Panc1 (cell line): ENCODE measurements around the gene NOVA1. TPM values are rescaled to one million over a fixed set of nuclear protein-coding genes. Genes with fewer than 3 reads are reported as not detected.

ENCODE experiments used
- ATAC-seq: fragments of 200-7000 bp; cut with Tn5 transposase; 2 replicates; pipeline ENCODE4 v1.9.1; 2020; ENCODE audit warnings: mild to moderate bottlenecking, moderate library complexity
- BruUV-seq: library from RNA; stranded (reverse); fragments of 400-500 nt; replicated peaks from 2 replicates; lab custom pipeline; 2021; lab: Mats Ljungman, UMichigan
- CTCF ChIA-PET: fragments of 300-600 bp; sonication (Branson Sonifier 250); formaldehyde crosslinking; loops from one replicate; lab custom pipeline; 2022; ENCODE audit warnings: antibody characterized with exemption; lab: Charles Lee
- POLR2A ChIA-PET: fragments of 300-600 bp; sonication (Branson Sonifier 250); formaldehyde crosslinking; loops from one replicate; lab custom pipeline; 2022; ENCODE audit warnings: antibody characterized with exemption; lab: Charles Lee
- DNase-seq: peaks from one replicate; pipeline ENCODE4 v3.0.0-alpha.2; 2010; ENCODE audit warnings: low read depth, low spot score
- H3K27ac ChIP-seq: 2 replicates; pipeline ENCODE4 v1.5.1; 2011; ENCODE audit warnings: mild to moderate bottlenecking, low read length, inconsistent platforms
- H3K27me3 ChIP-seq: fragments of 200-500 bp; sonication (Bioruptor generic); 2 replicates; pipeline ENCODE4 v1.6.0; 2014; ENCODE audit warnings: low read length, inconsistent platforms; ENCODE audit not compliant: control insufficient read depth, insufficient read depth
- H3K36me3 ChIP-seq: fragments of 200-500 bp; sonication (Bioruptor generic); 2 replicates; pipeline ENCODE4 v1.5.1; 2014; ENCODE audit warnings: inconsistent platforms, mild to moderate bottlenecking, low read length, moderate library complexity; ENCODE audit not compliant: control insufficient read depth, insufficient read depth
- H3K4me1 ChIP-seq: 2 replicates; pipeline ENCODE4 v1.5.1; 2011; ENCODE audit warnings: inconsistent platforms, mild to moderate bottlenecking, low read length, moderate library complexity; ENCODE audit not compliant: control insufficient read depth, insufficient read depth
- H3K4me3 ChIP-seq, 2 experiments: 2 replicates each; pipeline ENCODE4 v1.5.1; 2011 to 2012; ENCODE audit warnings: low read depth in 2 of 2, low read length in 2 of 2, mild to moderate bottlenecking in 2 of 2, inconsistent platforms in 1 of 2, moderate library complexity in 1 of 2
- H3K9me3 ChIP-seq: fragments of 200-500 bp; sonication (Bioruptor generic); 2 replicates; pipeline ENCODE4 v1.5.1; 2014; ENCODE audit warnings: low read depth, mild to moderate bottlenecking, inconsistent platforms, low read length, moderate library complexity; ENCODE audit not compliant: control insufficient read depth, insufficient read depth
- CTCF ChIP-seq: fragments of 450-650 bp; IDR thresholded peaks from 2 replicates; pipeline ENCODE4 v1.5.1; 2017; ENCODE audit warnings: mild to moderate bottlenecking
- POLR2AphosphoS5 ChIP-seq: IDR thresholded peaks from 2 replicates; pipeline ENCODE4 v1.6.1; 2012; ENCODE audit warnings: mild to moderate bottlenecking, low read depth, low read length, moderate library complexity
- REST ChIP-seq, 2 experiments: IDR thresholded peaks; 2 replicates each; pipeline ENCODE4 v1.6.1; 2011 to 2012; ENCODE audit warnings: low read depth in 2 of 2, control low read depth in 1 of 2, low read length in 1 of 2, mild to moderate bottlenecking in 1 of 2, moderate library complexity in 1 of 2; ENCODE audit not compliant: insufficient read depth in 1 of 2
- SIN3A ChIP-seq: IDR thresholded peaks from 2 replicates; pipeline ENCODE4 v1.6.1; 2012; ENCODE audit warnings: low read depth, mild to moderate bottlenecking, low read length, moderate library complexity, borderline replicate concordance; ENCODE audit not compliant: insufficient read depth
- TCF7L2 ChIP-seq: IDR thresholded peaks from 2 replicates; pipeline ENCODE4 v1.6.1; 2011; ENCODE audit warnings: mild to moderate bottlenecking, low read depth, low read length, inconsistent platforms
- in situ Hi-C: cut with HindIII; loops from 2 replicates; pipeline ENCODE4 v1.10.0; 2016; ENCODE audit warnings: low sequenced_read_pairs, low pct_unique_long_range_greater_than_20kb
- intact Hi-C: fragments of 100-400 bp; cut with micrococcal nuclease; formaldehyde crosslinking; loops from one replicate; pipeline ENCODE4 v1.10.0; 2022; ENCODE audit not compliant: unreplicated experiment
- total RNA-seq: library from RNA; stranded (reverse); gene quantifications from one replicate; pipeline ENCODE4 v1.2.1, GENCODE V29; 2021; ENCODE audit not compliant: unreplicated experiment

The NOVA1 gene
- total RNA-seq, 1 experiment from 2014 or later = not detected

GRCh38 chr14:26401179-26401968 lies 196.5 kb downstream of the NOVA1 start:
- in situ Hi-C loops = no loop called here
- DNase-seq (no peak), ATAC-seq (no peak)

GRCh38 chr14:26400373-26400772 lies 197.5 kb downstream of the NOVA1 start:
- Histone ChIP-seq H3K36me3 (no peaks in the 10 kb centered on the region), H3K27ac (no peak overlapping the region), H3K4me3 (no peak overlapping the region), H3K9me3 (no peaks in the 10 kb centered on the region), H3K27me3 (no peaks in the 10 kb centered on the region), H3K4me1 (no peaks in the 10 kb centered on the region)
- in situ Hi-C loops = no loop called here
- POLR2A ChIA-PET = interaction anchor here (0.6 kb wide), 1 partner anchor 40 kb away, joined by 3 read pairs; no protein-coding TSS in a partner anchor
- ATAC-seq (no peak), DNase-seq (no peak)
- intact Hi-C loops = no loop called here
- no peak for TF ChIP-seq CTCF
- TF ChIP-seq POLR2AphosphoS5 = no peak
- no peak for TF ChIP-seq TCF7L2
- no peak for TF ChIP-seq SIN3A
- no peak for TF ChIP-seq REST (IDR thresholded peaks at IDR 0.05; ENCODE audit: insufficient read depth in 1 of 2, low read depth in 2 of 2, low read length in 1 of 2)
- no TSS peak for BruUV-seq
- CTCF ChIA-PET = no interaction called here

More at GRCh38 chr14:26401179-26401968, 196.5 kb downstream of the NOVA1 start:
- H3K27me3 ChIP-seq = no peaks in the 10 kb centered on the region
- no peaks in the 10 kb centered on the region for H3K4me1 ChIP-seq
- H3K9me3 ChIP-seq = no peaks in the 10 kb centered on the region
- H3K27ac ChIP-seq = no peak overlapping the region
- ChIA-PET CTCF (no interaction called here), POLR2A (no interaction called here)
- no peak overlapping the region for H3K4me3 ChIP-seq
- no TSS peak for BruUV-seq
- TF ChIP-seq REST (IDR thresholded peaks at IDR 0.05; ENCODE audit: insufficient read depth in 1 of 2, low read depth in 2 of 2, low read length in 1 of 2) (no peak), POLR2AphosphoS5 (no peak), SIN3A (no peak), CTCF (no peak), TCF7L2 (no peak)
- H3K36me3 ChIP-seq = no peaks in the 10 kb centered on the region
- intact Hi-C loops = no loop called here
